ENCODE results near the gene GAS2L1.

The GAS2L1 gene

GRCh38 chr22:29327089-29327764 lies 20.8 kb downstream of the GAS2L1 start:
- no peak for DNase-seq (ENCODE audit: low spot score)

DNA sequence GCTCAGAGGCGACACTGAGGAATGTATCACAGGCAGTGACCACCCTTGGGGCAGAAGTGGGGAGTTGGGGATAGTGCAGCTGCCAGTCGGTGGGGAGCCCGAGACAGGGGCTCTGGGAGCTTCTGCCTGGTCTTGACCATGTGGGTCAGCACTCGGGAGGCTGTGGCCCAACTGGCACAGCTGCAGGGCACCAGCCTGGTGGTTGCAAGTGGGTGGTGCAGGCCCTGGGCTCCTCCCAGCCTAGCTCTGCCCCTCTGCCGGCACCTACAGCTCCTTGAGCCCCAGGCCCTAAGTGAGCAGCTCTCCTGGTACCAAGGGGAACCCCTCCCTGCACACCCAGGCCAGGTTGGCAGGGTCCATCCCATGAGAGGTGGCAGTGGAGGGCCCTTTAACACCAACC lies 21.6 kb downstream of the GAS2L1 start:
- no peak for DNase-seq (ENCODE audit: low spot score)

GRCh38 chr22:29328566-29329500 lies 22.4 kb downstream of the GAS2L1 start:
- DNase-seq (ENCODE audit: low spot score), result no peak

DNA sequence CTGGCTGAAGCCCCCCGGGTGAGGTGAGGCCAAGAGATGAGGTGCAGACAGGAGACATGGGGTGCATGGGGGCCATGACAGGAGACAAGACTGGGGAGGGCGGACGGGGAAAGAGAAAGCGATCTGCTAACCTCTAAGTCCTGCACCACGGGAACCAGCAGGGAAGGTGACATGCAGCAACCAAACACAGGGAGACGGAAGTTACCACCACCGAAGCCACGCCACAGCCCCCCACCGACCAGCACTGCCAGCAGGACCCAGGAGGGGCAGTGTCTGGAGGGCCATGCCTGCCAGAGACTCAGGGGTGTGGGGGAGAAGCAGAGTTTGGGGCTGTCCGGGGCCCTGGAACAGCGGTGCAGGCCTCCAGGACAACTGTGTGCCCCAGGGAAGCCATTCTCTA lies 23.1 kb downstream of the GAS2L1 start:
- DNase-seq (ENCODE audit: low spot score), result no peak

GRCh38 chr22:29330291-29330690 lies 23.8 kb downstream of the GAS2L1 start:
- no peak for DNase-seq (ENCODE audit: low spot score)

DNA sequence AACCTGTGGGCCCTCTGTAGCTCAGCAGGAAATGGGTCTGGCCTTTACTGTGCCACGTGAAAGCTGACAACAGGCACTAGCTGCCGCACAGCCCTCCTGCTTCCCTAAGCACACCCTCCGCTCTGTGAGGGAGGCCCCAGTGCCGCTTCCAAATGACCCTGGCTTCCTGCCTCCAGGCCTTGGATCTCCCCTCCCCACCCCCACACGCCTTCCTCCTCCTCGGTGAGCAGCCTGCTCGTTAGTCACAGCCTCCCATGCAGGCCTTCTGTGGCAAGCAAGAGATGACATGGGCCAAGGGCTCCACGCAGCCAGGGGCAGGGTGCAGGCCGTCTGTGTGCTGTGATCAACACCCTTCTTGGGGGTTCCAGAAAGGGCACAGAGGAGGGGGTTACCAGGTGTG lies 24.3 kb downstream of the GAS2L1 start:
- DNase-seq (ENCODE audit: low spot score), result no peak

GRCh38 chr22:29331213-29331612 lies 24.8 kb downstream of the GAS2L1 start:
- no peak for DNase-seq (ENCODE audit: low spot score)

DNA sequence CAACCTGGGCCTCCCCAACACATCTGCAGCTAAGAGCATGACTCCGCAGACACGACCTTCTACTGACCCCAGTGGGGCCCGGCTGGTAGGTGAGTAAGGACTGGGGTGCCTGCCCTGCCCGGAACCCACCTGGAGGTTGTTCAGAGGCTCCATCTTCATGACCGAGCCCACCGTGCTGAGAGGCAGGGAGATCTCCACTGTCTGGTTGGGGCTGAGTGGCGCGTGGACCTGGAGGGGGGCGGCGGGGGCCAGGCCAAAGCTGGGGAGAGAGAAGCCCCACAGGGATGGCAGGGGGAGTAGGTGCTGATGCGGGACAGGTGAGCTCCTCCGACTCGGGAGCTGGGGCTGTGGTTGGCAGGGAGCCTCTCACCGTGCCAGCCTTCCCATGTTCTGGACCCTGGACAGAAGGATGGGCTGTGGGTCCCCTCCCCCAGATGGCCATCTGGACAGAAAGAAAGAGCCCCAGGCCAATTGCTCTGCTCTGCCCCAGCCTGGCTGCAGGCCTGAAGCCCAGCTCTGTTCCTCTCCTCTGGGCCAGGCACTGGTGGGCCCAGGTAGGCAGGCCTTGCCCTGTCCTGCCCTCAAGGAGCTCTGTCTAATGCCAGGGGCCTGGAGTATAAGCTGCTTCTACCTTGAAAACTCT lies 25.3 kb downstream of the GAS2L1 start:
- DNase-seq (ENCODE audit: low spot score), result no peak

DNA sequence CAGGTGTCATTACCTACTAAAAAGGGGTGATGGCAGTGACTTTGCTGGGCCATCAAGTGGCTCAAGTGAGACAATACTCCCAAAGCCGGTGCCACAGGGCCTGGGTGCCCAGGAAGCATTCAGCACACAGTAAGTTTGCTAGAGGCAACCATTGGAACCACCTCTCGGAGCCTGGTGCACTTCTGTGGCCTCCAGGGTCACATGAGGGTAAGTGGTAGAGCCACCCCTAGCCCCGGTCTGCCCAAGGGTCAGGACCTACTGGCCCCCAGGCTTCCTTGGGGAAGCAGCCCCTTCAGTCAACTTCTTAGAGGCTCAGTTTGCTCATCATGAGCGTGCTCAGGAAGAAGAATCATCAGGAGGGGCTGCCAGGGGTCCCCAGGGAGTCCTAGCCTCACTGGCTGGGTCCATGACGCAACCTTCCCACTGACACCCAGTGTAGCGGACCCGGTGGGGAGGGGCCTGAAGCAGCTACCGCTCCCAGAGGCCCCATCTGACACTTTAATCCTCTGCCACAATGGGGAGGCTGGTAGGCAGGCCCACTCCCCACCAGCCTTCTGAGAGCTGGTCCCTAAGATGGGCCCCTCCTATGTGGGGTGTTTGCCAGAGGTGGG lies 26.5 kb downstream of the GAS2L1 start:
- no peak for DNase-seq (ENCODE audit: low spot score)

DNA sequence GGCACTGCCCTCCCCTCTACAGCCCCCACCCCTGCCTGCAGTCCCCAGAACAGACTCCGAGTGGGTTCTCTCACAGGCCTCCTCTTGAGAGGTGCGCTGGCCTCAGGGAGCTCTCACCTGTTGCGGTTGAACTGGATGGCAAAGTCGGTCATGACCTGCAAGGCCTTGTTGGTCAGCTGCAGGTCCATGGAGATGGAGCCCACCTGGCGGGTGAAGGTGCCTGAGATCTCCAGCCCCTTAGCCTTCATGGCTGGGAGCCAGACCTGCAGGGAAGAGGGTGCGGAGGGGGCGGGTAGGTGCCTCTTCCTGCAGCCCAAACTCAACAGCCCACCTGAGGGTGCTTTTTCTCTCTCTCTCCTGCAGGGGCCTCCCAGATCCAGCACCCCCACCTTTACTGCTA lies 27.7 kb downstream of the GAS2L1 start:
- DNase-seq (ENCODE audit: low spot score), result no peak

DNA sequence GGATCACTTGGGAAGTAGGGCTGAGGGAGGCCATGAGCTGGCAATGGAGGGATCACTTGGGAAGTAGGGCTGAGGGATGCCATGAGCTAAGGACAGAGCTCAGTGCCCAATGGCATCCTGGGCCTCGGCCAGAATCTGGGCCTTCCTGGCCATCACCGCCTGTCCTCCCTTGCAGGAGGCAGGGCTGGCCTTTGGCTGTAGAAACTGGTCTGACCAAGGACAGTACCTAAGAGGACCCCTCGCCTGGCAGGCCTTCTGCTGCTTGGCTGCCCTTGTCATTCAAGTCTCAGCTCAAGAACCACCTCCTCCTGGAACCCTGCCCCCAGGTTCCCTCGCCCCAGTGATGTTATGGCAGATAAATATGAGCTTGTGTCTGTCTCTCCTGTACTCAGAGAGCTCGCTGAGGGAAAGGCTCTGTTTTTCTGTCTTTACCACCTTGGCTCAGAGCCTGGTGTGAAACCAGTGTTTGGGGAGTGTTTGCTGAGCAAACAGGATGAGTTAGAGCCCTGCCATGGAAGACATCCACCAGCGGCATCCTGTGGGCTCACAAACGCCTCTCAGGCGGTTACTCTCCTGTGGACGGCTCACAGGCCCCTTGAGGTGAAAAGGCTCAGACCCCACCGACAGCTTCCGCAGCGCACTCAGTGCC lies 28.4 kb downstream of the GAS2L1 start:
- DNase-seq (ENCODE audit: low spot score), result no peak

DNA sequence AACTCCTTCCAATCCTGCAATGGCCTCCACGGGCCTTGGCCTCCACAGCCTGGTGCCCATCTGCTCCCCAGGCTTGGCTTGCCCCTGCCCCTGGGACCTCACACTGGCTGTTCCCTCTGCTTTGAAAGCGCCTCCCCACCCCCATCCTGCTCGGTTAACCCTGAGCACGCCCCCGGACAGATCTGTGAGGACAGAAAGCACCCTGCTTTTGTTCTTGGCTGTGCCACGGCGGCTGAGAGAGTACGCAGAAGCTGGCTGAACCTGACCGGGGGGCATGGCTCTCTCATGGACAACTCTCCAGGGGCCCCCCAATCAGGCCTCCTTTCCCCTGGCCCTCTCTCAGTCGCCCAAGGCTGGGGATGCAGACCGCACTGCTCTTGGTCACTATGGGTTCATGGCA lies 29.2 kb downstream of the GAS2L1 start:
- no peak for DNase-seq (ENCODE audit: low spot score)

DNA sequence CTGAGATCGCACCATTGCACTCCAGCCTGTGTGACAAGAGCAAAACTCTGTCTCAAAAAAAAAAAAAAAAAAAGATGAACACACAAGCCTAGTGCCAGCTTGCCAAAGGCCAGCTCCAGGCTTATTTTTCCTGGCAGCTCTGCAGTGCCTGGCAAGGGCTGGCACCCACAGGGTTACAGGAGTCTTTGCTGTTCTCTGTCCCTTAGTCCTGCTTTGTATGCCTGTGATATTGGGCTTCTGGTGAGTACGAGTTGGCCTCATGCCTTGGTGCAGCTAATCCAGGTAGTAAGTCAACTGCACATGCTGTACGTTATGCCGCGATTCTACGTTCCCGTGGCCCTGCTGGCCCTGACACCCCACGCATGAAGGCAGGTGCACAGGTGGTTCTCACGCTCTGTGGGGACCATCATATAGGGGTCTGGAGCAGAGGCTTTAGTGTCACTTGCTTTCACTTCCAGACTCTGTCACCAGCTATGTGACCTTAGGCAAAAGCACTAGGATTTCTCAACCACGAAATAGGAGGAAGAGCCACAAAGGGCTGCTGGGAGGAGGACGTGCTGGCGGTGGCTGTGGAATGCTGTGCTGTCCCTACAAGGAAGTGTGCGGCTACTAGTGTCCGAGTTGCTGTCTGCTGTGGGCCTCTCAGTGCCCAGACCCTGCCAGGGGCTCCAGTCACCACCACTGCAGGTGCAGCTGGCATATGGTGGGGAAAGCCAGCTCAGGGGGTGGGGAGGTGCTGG lies 30.5 kb downstream of the GAS2L1 start:
- no peak for DNase-seq (ENCODE audit: low spot score)

GRCh38 chr22:29337631-29338284 lies 31.3 kb downstream of the GAS2L1 start:
- no peak for DNase-seq (ENCODE audit: low spot score)

- no peak for DNase-seq (ENCODE audit: low spot score)
These were observed 31.9 kb downstream of the GAS2L1 start for GRCh38 chr22:29338398-29338797.

DNA sequence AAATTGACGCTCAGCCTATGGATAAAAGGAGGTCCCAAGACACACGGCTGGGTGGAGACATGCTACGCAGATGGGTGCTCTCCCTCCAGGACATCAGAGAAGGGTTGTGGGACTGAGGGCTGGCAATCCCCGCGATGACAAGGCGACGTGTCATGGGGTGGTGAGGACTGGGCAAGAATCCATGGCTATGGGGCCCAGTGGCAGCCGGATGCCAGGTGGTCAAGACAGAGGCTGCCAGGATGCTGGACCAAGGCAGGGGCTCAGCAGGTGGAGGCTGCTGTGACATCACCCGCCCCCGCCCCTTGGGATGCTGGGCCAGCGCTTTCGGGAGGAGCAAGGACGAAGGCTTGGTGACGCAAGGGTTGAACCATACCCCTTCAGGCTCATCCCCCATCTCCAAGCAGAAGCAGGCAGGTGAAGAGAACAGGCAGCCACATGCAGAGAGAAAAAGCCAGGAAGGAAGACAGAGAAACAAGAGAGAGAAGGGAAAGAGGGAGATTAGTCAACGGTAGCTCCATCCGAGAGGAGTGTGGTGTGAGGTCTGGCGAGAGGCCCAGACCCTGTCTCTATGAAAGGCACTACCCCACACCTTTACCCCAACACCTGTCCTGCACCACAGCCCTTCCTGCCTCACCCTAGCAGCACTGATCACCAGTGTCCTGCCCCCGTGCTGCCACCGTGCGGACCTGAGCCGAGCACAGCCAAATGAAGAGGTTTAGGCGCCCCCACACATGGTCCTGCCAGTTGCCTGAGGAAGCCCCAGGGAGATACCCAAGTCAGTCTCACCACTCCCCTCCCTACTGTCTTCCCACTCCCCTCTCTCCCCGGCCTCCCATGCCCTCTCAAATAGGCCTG lies 33.2 kb downstream of the GAS2L1 start:
- no peak for DNase-seq (ENCODE audit: low spot score)

- no peak for DNase-seq (ENCODE audit: low spot score)
These were observed 34.1 kb downstream of the GAS2L1 start for GRCh38 chr22:29340566-29340965.

GRCh38 chr22:29341056-29341848 lies 34.8 kb downstream of the GAS2L1 start:
- no peak for DNase-seq (ENCODE audit: low spot score)

DNA sequence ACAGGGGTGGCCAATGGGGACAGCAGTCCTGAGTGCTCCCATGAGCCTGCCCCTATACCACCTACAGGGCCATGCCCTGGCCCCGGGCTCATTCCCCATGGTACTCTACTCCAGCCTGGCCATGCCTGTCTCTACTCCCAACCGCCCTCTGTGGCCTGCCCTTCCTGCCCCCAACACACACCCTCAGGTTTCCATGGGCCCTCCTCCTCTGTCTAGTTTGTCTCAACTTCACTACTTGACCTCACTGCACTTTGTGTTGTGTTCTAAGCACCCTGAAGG lies 35.3 kb downstream of the GAS2L1 start:
- no peak for DNase-seq (ENCODE audit: low spot score)

Data from left forelimb (tissue), 1 donor.